CD4-positive, alpha-beta T cell treated with Interleukin-15 for 1 hour (primary cell): ENCODE data around the gene HPCAL4.
A peak's percentile ranks its signal among the peaks of the same experiment; 100 is the strongest.

Experiments
- DNase-seq: peaks from one replicate; pipeline ENCODE4 v3.0.0-alpha.2; 2020

The HPCAL4 gene

GRCh38 chr1:39673215-39673614, 18.0 kb downstream of the HPCAL4 start:
- DNase-seq, result no peak

GRCh38 chr1:39672551-39672947, 18.7 kb downstream of the HPCAL4 start:
- DNase-seq, result no peak

GRCh38 chr1:39671793-39672550, 19.3 kb downstream of the HPCAL4 start, which contains the start of gene NT5C1A:
Gene NT5C1A, minus strand, starts transcription at chr1:39672107. Its CDS starts 69 bp downstream, at chr1:39672038.
- DNase-seq, result no peak

- no peak for DNase-seq
These were observed 19.8 kb downstream of the HPCAL4 start for GRCh38 chr1:39671433-39671792.

GRCh38 chr1:39670689-39671088, 20.5 kb downstream of the HPCAL4 start:
- DNase-seq, result no peak

- no peak for DNase-seq
These were observed 22.3 kb downstream of the HPCAL4 start for GRCh38 chr1:39668894-39669293.

- no peak for DNase-seq
These were observed 23.1 kb downstream of the HPCAL4 start for GRCh38 chr1:39668111-39668510.

DNA sequence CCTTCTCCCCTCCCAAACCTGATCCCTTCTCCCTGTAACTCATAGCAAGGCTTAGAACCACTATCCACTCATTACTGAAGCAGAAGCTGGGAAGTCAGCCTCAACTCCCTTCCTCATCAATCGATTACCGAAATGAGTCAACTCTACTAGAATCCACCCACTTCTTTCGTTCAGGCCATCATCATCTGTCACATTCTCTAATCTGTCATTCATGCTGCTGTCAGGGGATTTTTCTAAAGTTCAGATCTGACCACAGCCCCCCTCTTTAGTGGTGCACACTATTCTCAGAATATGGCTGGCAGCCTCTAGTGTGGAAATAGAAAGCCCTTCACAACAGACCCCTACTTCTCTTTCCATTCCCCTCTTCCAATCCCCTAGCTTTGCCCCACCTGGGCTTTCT, 24.5 kb downstream of the HPCAL4 start:
- DNase-seq, result no peak

DNA sequence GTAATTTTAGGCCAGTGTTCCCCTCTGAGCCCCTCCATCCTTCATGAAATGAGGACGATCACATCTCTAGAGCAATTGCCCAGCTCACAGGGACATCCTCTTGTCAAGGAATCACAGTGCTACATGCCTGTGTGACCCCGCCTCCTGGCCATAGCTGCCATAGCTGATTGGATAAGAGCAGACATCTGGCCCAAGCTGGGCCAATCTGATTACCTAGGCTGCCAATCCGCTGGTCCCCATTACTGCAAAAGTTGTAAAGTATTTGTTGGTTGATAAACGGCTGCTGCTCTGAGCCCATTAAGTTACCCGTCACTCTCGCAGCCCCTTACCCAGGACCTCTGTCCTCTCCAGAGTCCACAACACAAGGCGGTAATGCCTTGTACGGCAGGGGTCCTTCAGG, 27.7 kb downstream of the HPCAL4 start:
- DNase-seq, result no peak

DNA sequence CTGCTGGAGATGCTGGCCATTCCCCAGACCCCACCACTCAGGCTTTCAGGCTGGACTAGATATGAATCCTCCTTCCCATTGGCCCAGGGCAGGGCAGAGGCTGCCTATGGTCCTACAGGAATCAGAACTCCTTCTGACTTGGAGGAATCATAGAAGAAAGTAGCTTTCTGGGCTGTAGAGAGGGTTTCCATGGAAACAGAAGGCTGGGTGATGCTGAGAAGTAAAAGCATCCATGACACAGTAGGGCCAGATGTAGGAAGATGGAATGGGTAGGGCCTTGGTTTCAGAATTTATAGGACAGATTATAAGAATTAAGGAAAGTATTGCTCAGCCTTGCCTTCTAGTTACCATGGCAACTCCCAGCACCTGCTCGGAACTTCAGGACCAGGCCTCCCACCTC, 28.4 kb downstream of the HPCAL4 start:
- no peak for DNase-seq

GRCh38 chr1:39659538-39659937, 31.7 kb downstream of the HPCAL4 start:
- DNase-seq, result no peak

DNA sequence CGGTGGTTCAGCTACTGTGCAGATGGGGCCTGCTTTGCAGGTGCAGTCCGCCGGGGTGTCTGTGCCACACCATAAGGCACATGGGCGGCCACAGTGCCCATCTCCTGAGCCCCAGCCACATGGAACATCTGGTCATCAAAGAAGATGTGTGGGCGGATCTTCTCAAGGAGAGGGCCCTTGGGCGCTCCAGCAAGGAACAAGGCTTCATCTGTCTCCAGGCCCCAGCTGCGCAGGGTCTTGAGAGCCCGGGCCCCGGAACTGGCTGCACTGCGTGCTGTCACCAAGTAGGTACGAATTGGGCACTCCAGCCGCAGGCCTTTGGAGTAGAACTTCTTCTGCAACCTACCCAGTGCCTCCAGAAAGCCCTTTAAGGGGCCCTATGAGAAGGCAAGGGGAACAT, 32.1 kb downstream of the HPCAL4 start:
- DNase-seq, result no peak

DNA sequence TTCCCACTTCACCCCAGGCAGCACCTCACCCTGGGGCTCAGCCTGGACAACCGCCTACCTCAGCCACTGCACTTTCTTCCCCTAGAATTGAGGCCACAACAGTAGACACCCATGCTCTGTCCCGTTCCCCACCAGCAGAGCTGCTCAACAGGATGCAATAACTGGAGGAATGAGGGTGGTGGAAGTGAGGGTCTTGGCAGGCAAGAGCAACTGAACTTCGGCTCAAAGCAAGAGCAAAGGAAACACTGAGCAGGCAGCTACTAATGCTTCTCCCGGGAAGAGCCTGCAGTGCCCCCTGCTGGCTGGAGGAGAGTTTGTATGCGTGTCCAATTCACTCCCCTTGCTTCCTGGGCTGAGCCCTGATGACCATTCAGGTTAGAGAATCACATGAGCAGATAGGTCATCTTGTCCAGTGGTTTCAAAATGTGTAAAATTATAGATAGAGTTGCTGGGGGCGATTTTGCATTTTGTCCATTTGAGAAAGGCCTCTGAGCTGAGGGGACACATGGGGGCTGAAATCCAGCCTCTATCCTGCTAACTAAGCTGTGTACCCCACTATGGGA, 33.2 kb downstream of the HPCAL4 start:
- peak; percentile 57 for DNase-seq

GRCh38 chr1:39657402-39657801, 33.8 kb downstream of the HPCAL4 start:
- no peak for DNase-seq

GRCh38 chr1:39656391-39656790, 34.8 kb downstream of the HPCAL4 start:
- no peak for DNase-seq

- no peak for DNase-seq
These were observed 35.5 kb downstream of the HPCAL4 start for GRCh38 chr1:39655578-39656268.

DNA sequence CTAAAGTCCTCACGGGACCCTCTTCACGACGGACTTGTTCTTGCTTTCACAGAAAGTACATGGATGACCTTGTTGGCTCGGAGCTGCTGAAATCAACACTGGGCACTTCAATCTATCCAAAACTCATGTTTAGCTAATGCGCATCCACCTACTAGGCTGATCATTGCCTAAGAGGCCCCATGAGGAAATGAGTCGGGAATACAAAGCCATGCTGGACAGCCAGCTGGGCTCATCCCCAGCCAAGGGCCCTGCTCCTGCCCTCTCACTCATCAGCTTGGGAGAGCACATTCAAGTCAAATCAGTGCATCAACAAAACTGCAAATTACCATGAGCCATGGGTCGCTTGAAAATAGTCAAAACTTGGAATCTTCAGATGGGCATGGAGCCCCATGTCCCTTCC, 36.9 kb downstream of the HPCAL4 start:
- DNase-seq, result no peak

DNA sequence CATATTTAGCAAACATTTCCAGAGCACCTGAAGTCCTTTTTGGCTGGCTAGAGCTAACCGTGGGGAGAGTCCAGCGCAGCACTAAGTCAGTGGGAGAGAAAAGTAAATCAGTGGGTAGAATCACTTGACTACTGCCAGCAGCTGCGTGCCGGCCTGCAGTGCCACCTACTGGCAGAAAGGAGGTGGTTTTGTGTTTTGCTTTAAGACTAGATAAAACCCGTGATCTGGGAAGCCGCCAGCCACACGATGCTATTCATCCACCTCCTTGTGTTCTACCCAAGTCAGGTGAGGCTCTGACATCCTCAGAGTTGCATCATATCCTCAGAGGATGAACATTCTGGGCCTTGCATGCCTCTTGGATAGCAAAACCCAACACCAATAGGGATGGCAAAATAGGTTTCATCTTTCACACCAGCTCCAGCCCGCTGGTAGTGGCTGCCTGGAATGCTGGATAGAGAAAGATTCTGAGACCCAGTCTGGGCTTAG, 37.6 kb downstream of the HPCAL4 start:
- DNase-seq, result peak; percentile 67

DNA sequence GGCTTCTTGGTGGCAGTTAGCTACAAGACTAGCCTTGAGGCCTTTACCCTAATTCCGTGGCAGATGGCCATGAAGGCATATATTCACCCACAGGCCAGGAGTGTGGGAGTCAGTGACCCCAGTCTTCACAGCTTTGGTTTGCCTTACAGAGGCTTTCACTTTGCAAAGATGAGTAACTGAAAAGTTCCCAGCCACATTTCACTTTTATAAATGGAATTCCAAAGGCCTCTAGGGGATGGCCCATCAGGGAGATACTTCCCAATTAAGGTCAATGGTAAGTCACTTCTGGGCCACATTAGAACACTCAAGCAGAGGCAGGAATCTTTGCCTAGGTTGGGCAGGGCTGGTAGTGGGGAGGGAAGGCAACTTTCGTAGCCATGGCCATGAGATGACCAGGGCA, 38.7 kb downstream of the HPCAL4 start:
- no peak for DNase-seq

GRCh38 chr1:39652105-39652504, 39.1 kb downstream of the HPCAL4 start:
- no peak for DNase-seq

GRCh38 chr1:39650431-39650830, 40.8 kb downstream of the HPCAL4 start:
- no peak for DNase-seq

DNA sequence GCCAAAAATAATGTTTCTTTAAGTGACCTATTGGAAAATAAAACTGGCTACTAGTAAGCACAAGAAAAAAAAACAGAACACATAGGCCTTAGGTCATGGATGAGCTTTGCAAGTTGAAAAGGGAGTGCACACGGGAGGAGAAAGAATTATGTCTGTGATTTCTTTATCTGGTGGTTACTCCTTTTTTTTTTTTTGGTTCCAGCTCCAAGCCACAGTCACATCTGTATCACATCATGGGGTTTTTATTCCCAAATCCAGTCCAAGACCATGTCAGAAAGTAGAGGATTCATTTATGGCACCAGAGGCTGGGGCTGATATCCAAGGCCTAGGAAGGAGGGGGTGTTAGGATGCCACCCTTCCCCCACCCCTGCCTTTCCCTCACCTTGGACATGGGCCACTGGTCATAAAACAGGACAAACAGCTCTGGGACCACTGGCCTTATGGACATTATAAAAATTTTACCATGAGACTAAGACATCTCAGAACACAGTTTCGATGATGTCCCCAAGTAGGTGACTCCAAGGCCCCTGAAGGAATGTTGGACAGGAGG, 41.5 kb downstream of the HPCAL4 start:
- no peak for DNase-seq

DNA sequence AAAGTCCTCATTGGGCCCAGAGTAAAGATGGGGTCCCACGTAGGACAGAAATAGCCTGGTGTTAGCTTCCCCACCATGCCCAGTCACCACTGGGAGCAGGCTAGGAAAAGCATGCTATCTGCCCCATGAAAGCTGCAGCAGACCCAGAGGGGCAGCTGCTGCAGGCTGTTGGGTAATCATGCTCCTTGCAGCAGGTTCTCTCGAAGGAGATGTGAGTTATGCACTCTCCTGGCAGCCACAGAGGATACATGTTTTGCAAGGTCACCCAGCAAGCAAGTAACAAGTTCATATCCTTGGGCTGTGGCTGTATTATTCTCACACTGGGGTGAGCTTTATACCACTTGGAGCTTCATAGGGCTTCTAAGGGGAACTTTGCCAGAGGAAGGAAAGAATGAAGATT, 42.7 kb downstream of the HPCAL4 start:
- no peak for DNase-seq

DNA sequence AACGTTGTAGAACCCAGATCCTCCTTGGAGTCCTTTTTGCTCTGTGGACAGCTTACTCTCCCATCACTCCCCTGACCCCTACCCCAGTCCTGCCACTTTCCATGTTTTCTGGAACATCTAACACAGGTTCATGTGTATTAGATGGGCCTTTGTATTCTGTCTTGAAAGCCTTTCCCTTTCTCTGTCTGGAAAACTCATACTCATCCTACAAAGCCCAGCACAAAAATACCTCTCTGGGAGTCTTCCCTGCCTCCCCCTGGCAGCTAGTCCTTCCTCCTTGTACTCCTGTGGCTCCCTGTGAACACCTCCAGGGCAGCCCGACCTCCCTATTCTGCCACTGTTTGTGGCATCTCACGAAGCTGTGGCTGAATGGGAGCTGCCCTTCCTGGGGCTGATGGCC, 44.0 kb downstream of the HPCAL4 start:
- DNase-seq, result no peak
